GM21367 (cell line): ENCODE measurements around the gene PCBP1.
"Not testable (repeated sequence)": the region's sequence is repeated elsewhere in the genome, so short reads cannot be mapped to it uniquely, and the experiment has no call there.

Experiments used
- ATAC-seq: cut with Tn5 transposase; IDR thresholded peaks from one replicate; pipeline ENCODE4 v1.9.1; 2021; ENCODE audit not compliant: unreplicated experiment

PCBP1 gene

DNA sequence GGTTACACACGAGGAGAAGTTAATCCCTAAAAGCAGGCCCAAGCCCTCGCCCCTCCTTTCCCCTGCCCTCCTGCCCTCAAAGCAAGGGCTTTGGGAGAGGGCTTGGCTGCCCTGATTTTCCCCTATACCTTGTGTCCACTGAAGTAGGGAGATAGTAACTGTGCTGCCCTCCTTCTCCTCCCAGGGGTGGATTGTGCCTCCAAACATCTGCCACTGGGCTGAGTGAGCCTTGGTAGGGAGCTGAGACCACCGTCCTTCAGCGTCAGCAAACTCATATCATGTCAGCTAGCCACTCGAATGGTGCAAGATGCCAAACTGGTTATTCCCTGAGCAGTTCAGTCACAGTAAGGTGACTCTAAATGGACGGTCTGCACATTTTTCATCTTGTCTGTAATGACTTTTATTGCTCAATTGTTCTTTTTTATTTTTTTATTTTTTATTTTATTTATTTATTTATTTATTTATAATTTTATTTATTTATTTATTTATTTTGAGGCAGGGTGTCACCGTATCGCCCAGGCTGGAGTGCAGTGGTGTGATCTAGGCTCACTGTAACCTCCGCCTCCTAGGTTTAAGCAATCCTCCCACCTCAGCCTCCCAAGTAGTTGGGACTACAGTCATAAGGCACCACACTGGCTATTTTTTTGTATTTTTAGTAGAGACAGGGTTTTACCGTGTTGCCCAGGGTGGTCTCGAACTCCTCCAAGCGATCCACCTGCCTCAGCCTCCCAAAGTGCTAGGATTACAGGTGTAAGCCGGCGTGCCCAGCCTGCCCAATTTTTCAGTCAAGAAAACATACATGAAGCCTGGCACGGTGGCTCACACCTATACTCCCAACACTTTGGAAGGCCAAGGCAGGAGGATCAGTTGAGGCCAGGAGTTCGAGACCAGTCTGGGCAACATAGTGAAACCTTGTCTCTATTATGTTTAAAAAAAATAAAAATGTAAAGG lies 8.7 kb downstream of the PCBP1 start:
- no peak for ATAC-seq

DNA sequence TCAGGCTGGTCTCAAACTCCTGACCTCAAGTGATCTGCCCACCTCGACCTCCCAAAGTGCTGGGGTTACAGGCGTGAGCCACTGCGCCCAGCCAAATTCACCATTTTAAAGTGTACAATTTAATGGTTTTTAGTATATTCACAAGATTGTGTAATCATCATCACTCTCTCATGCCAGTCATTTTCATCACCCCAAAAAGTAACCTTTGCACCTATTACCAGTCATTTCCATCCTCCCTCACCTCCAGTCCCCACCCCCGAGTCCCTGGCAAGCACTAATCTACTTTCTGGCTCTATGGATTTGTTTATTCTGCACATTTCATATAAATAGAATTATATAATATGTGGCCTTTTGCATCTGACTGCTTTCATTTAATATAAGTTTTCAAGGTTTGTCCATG lies 10.8 kb downstream of the PCBP1 start:
- ATAC-seq, result no peak

- no peak for ATAC-seq
Observed at GRCh38 chr2:70099270-70099669, 12.0 kb downstream of the PCBP1 start.

DNA sequence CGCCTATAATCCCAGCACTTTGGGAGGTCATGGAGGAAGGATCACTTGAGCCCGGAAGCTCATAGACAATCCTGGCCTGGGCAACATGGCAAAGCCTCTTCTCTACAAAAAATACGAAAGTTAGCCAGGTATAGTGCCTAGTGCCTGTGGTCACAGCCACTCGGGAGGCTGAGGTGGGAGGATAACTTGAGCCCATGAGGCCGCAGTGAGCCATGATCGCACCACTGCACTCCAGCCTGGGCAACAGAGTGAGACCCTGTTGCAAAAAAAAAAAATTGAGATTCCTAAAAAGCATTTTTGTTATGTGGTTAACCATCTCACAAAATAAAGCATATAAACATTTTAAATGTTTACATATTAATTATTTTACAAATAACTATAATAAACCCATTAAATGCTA lies 13.9 kb downstream of the PCBP1 start:
- ATAC-seq, result no peak

GRCh38 chr2:70101686-70102085 lies 14.4 kb downstream of the PCBP1 start:
- not testable (repeated sequence) for ATAC-seq

GRCh38 chr2:70102323-70102905 lies 15.1 kb downstream of the PCBP1 start:
- not testable (repeated sequence) for ATAC-seq

GRCh38 chr2:70103531-70104061 lies 16.3 kb downstream of the PCBP1 start:
- ATAC-seq, result no peak

DNA sequence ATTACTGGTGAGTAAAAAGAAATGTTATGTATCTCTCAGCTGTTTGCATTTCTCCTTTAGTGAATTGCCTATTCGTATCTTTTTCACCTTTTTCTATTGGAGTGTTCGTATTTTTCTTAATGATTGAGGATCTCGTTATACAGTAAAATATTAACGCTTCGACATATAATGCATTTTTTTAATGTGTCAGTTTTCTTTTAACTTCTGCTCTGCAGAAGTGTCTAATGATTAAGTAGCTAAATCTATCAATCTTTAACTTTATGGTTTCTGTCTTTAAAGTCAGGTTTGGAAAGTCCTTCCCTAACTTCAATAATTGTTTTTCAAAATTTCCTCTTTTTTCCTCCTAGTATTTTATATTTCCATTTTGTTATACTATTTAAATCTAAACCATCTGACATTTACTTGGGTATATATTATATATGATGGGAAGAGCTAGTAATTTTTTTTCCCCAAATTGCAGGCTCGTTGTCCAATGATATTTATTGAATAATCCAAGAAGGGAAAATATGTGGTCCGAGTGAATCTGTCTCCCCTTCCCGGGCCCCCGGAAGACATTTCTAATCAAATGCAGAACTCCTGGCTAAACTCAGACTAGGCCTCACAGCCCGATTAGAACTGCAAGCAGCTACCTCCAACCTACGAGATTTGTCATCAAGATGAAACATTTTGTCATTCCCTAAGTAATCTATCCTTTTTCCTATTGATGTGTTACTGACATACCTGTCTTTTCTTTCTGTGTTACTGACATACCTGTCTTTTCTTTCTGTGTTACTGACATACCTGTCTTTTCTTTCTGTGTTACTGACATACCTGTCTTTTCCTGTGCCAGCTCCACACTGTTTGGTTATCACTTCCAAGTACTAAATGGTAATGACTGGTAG lies 17.2 kb downstream of the PCBP1 start:
- ATAC-seq, result no peak

DNA sequence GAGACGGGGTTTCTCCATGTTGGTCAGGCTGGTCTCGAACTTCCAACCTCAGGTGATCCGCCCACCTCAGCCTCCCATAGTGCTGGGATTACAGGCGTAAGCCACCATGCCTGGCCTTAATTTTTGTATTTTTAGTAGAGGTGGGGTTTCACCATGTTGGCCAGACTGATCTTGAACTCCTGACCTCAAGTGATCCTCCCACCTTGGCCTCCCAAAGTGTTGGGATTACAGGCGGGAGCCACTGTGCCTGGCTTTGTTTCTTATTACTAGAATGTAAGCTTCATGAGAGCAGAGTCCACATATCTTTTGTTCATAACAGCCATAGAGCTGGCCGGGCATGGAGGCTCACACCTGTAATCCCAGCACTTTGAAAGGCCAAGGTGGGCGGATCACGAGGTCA lies 18.9 kb downstream of the PCBP1 start:
- ATAC-seq, result not testable (repeated sequence)

DNA sequence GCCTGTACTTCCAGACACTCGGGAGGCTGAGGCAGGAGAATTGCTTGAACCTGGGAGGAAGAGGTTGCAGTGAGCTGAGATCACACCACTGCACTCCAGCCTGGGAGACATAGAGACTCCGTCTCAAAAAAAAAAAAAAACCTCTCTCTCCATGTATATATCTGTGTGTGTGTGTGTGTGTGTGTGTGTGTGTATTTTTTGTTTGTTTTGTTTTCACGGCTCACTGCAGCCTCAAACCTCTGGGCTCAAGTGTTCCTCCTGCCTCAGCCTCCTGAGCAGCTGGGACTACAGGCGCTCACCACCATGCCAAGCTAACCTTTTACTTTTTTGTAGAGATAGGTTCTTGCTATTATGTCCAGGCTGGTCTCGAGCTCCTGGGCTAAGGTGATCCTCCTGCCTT lies 23.1 kb downstream of the PCBP1 start:
- ATAC-seq, result not testable (repeated sequence)

- ATAC-seq, result no peak
Observed at GRCh38 chr2:70111752-70112591, 24.7 kb downstream of the PCBP1 start.

DNA sequence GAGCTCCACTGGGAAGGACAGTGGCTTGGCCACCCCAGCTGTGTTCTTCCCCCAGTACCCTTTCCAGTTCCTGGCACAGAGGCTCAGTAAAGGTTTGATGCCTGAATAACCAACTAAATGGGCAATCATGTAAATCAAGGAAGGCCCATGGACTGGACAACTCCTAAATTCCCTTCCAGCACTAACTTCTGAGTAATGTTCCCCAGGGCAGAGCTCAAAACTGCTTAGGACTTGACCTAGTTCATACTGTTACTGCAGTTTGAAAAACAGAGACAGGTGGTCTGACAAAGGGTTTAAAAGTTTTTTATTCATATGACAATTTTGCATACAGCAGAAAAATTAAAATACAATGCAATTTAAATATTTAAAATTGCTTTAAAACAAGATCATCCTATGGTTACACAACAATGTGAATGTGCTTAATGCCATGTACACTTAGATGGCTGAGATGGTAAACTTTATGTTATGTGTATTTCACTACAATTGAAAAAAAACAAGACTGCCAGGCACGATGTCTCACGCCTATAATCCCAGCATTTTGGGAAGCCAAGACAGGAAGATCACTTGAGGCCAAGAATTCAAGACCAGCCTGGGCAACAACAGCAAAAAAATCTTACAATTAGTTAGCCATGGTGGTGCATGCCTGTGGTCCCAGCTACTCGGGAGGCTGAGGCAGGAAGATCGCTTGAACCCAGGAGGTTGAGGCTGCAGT lies 26.2 kb downstream of the PCBP1 start:
- ATAC-seq, result no peak

GRCh38 chr2:70115646-70116442 lies 28.6 kb downstream of the PCBP1 start:
- no peak for ATAC-seq

GRCh38 chr2:70116936-70117552 lies 29.8 kb downstream of the PCBP1 start:
- no peak for ATAC-seq

GRCh38 chr2:70118798-70119454 lies 31.6 kb downstream of the PCBP1 start:
- no peak for ATAC-seq

DNA sequence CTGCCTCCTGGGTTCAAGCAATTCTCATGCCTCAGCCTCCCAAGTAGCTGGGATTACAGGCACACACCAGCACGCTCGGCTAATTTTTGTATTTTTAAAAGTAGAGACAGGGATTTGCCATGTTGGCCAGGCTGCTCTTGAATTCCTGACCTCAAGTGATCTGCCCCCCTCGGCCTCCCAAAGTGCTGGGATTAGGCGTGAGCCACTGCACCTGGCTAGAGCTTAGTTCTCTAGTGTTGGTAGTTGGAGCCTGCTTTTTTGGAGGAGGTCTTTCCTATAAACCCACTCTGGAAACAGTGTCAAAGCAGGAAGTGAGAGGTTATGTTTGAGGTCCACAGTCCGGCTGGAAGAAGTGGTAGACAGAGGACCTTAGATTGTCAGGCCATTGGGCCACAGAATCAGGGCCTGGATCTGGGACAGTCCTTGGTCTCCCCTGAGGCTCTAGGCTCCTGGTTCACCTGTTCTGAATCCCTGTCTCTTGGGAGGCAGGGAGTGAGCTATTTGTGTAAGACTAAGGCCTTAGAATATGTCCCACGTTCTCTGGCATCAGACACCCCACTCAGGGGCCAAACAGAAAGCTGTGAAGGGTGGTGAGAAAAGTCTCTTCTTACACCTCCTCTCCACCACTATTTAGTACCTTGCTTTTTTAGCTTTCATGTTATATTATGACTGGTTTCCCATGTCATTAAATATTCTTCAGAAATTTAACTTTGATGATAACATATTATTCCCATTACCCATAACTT lies 34.5 kb downstream of the PCBP1 start:
- no peak for ATAC-seq

DNA sequence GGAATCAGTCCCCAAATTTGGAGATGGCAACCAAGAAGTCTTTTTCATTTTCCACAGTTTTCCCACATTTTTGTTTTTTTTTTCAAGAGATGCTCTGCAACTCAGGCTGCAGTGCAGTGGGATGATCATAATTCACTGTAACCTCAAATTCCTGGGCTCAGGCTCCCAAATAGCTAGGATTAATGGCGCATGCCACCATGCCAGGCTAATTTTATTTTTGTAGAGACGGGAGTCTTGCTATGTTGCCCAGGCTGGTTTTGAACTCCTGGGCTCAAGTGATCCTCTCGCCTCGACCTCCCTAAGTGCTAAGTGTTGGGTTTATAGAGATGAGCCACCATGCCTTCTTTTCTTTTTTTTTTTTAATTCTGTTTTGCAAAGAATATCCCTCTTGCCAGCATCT lies 35.2 kb downstream of the PCBP1 start:
- ATAC-seq, result no peak
